ENCODE results near the gene GCN1.
"Not testable (repeated sequence)": the region's sequence is repeated elsewhere in the genome, so short reads cannot be mapped to it uniquely, and the experiment has no call there.

The GCN1 gene

GRCh38 chr12:120194226-120194533 lies 335 bp downstream of the GCN1 start:
- DNase-seq (ENCODE audit: low spot score): no peak
- TF ChIP-seq CTCF (IDR thresholded peaks at IDR 0.05; ENCODE audit: extremely low read depth, insufficient read depth, missing control alignments): no peak
- in situ Hi-C loops (cut with MboI; ENCODE audit: low pct_unique_long_range_greater_than_20kb, low sequenced_read_pairs, unreplicated experiment): no loop called here

- DNase-seq (ENCODE audit: low spot score); in situ Hi-C loops (cut with MboI; ENCODE audit: low pct_unique_long_range_greater_than_20kb, low sequenced_read_pairs, unreplicated experiment): not testable (repeated sequence)
These were observed 1.2 kb downstream of the GCN1 start for GRCh38 chr12:120193286-120193685.

- no peak for DNase-seq (ENCODE audit: low spot score)
- in situ Hi-C loops (cut with MboI; ENCODE audit: low pct_unique_long_range_greater_than_20kb, low sequenced_read_pairs, unreplicated experiment): no loop called here
- TF ChIP-seq CTCF (IDR thresholded peaks at IDR 0.05; ENCODE audit: extremely low read depth, insufficient read depth, missing control alignments): no peak
These were observed 3.5 kb downstream of the GCN1 start for GRCh38 chr12:120190985-120191480.

GRCh38 chr12:120190386-120190785 lies 4.1 kb downstream of the GCN1 start:
- TF ChIP-seq CTCF (IDR thresholded peaks at IDR 0.05; ENCODE audit: extremely low read depth, insufficient read depth, missing control alignments): no peak
- in situ Hi-C loops (cut with MboI; ENCODE audit: low pct_unique_long_range_greater_than_20kb, low sequenced_read_pairs, unreplicated experiment): no loop called here
- no peak for DNase-seq (ENCODE audit: low spot score)

GRCh38 chr12:120186654-120187053 lies 7.9 kb downstream of the GCN1 start:
- no peak for DNase-seq (ENCODE audit: low spot score)
- no peak for TF ChIP-seq CTCF (IDR thresholded peaks at IDR 0.05; ENCODE audit: extremely low read depth, insufficient read depth, missing control alignments)
- in situ Hi-C loops (cut with MboI; ENCODE audit: low pct_unique_long_range_greater_than_20kb, low sequenced_read_pairs, unreplicated experiment): no loop called here

- TF ChIP-seq CTCF (IDR thresholded peaks at IDR 0.05; ENCODE audit: extremely low read depth, insufficient read depth, missing control alignments): no peak
- in situ Hi-C loops (cut with MboI; ENCODE audit: low pct_unique_long_range_greater_than_20kb, low sequenced_read_pairs, unreplicated experiment): no loop called here
- no peak for DNase-seq (ENCODE audit: low spot score)
These were observed 11.3 kb downstream of the GCN1 start for GRCh38 chr12:120183211-120183631.

- TF ChIP-seq CTCF (IDR thresholded peaks at IDR 0.05; ENCODE audit: extremely low read depth, insufficient read depth, missing control alignments): no peak
- DNase-seq (ENCODE audit: low spot score): no peak
- in situ Hi-C loops (cut with MboI; ENCODE audit: low pct_unique_long_range_greater_than_20kb, low sequenced_read_pairs, unreplicated experiment): no loop called here
These were observed 12.4 kb downstream of the GCN1 start for GRCh38 chr12:120181991-120182631.
